Activated naive CD4-positive, alpha-beta T cell treated with anti-CD3 and anti-CD28 coated beads for 36 hours (primary cell): Measurements from ENCODE around the gene TRAF2. TPM values are rescaled to one million over a fixed set of nuclear protein-coding genes. Genes with fewer than 3 reads are reported as not detected.

Source experiments
- CTCF ChIA-PET: fragments of 350-600 bp; sonication (Branson Sonifier 250); formaldehyde crosslinking; loops from one replicate; lab custom pipeline; 2021; ENCODE audit warnings: antibody characterized with exemption; lab: Charles Lee
- DNase-seq: peaks from one replicate; pipeline ENCODE4 v3.0.0-alpha.2; 2020
- H3K27ac Mint-ChIP-seq: one replicate; pipeline ENCODE4 v1.8.0; 2021; ENCODE audit warnings: mild to moderate bottlenecking, mixed read lengths
- H3K27me3 Mint-ChIP-seq: one replicate; pipeline ENCODE4 v1.8.0; 2021; ENCODE audit warnings: low read depth, mixed read lengths
- H3K36me3 Mint-ChIP-seq: one replicate; pipeline ENCODE4 v1.8.0; 2021; ENCODE audit warnings: low read depth, mixed read lengths
- H3K4me1 Mint-ChIP-seq: one replicate; pipeline ENCODE4 v1.8.0; 2021; ENCODE audit warnings: low read depth, mixed read lengths
- H3K4me3 Mint-ChIP-seq: one replicate; pipeline ENCODE4 v1.8.0; 2021; ENCODE audit warnings: mild to moderate bottlenecking, moderate library complexity, mixed read lengths
- H3K9me3 Mint-ChIP-seq: one replicate; pipeline ENCODE4 v1.8.0; 2021; ENCODE audit warnings: mixed read lengths
- intact Hi-C: fragments of 100-400 bp; cut with micrococcal nuclease; formaldehyde crosslinking; loops from one replicate; pipeline ENCODE4 v1.15.1; 2023
- total RNA-seq, 2 experiments: library from RNA; stranded (reverse); gene quantifications; one replicate each; pipeline ENCODE4 v1.2.3, GENCODE V29; 2021

Gene TRAF2
- total RNA-seq, 2 experiments from 2014 or later, result 39.7 to 41.8 TPM

GRCh38 chr9:136947955-136948510, 61.7 kb downstream of the TRAF2 start:
- no peaks in the 10 kb centered on the region for H3K9me3 Mint-ChIP-seq
- intact Hi-C loops, result loop anchor here (1.0 kb wide), 1 partner anchor 87 kb away; no protein-coding TSS in a partner anchor
- no peak overlapping the region for H3K27ac Mint-ChIP-seq
- peak; percentile 42 for DNase-seq
- H3K27me3 Mint-ChIP-seq, result no peaks in the 10 kb centered on the region
- no peak overlapping the region for H3K4me3 Mint-ChIP-seq
- CTCF ChIA-PET, result interaction anchor here (0.7 to 2.7 kb wide), 14 partner anchors 11 to 294 kb away, joined by 3 to 30 read pairs (median 3); partner anchors contain the start of genes AJM1, MAN1B1 and SAPCD2
- no peaks in the 10 kb centered on the region for H3K36me3 Mint-ChIP-seq
- H3K4me1 Mint-ChIP-seq, result peaks cover 7% of the 10 kb centered on the region

- CTCF ChIA-PET, result interaction anchor here (2.7 kb wide), 1 partner anchor 86 kb away, joined by 30 read pairs; no protein-coding TSS in a partner anchor
- intact Hi-C loops, result no loop called here
- Mint-ChIP-seq H3K27me3 (no peaks in the 10 kb centered on the region), H3K27ac (peak overlapping the region; percentile 71), H3K36me3 (no peaks in the 10 kb centered on the region), H3K4me1 (peaks cover 4% of the 10 kb centered on the region), H3K4me3 (peak overlapping the region; percentile 80), H3K9me3 (no peaks in the 10 kb centered on the region)
- DNase-seq, result no peak
Observed at GRCh38 chr9:136949239-136949816, 63.0 kb downstream of the TRAF2 start.

- H3K36me3 Mint-ChIP-seq, result no peaks in the 10 kb centered on the region
- DNase-seq, result peak; percentile 98
- no peaks in the 10 kb centered on the region for H3K9me3 Mint-ChIP-seq
- peaks cover under 1% of the 10 kb centered on the region for H3K4me1 Mint-ChIP-seq
- intact Hi-C loops, result loop anchor here (1.0 kb wide), 1 partner anchor 42 kb away; the partner anchor contains the start of gene PAXX
- CTCF ChIA-PET, result interaction anchor here (0.7 kb wide), 1 partner anchor 172 kb away, joined by 3 read pairs; no protein-coding TSS in a partner anchor
- no peaks in the 10 kb centered on the region for H3K27me3 Mint-ChIP-seq
- peak overlapping the region; percentile 72 for H3K27ac Mint-ChIP-seq
- peak overlapping the region; percentile 82 for H3K4me3 Mint-ChIP-seq
Observed at GRCh38 chr9:136949817-136950655, 63.7 kb downstream of the TRAF2 start.

DNA sequence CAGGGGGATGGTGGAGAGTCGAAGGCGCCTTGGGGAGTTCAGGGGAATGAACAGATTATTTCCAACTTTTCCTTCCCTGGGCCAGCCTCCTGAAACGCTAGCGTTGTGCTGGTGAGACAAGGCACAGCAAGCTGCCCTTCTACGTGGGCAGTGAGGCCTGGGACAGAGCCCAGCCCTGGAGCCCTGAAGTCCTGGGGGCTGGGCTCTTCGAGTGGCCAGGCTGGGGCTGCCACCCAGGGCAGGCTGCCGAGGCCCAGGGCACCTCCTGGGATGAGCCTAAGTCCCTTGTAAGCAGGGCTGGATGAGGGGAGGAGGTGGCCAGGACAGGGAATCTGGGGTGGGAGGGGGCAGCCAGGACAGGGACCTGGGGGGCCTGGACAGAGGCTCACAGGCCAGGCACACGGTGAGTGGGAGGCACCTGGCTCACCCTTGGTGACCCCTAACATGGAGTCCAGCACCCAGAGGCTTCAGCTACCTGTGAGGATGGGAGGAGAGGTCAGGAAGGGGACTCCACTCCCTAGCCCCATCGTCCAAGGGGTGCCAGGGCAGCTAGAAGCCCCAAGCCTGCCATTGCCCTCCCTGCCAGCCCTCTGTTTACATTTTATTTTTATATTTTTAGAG, 64.5 kb downstream of the TRAF2 start:
- H3K27ac Mint-ChIP-seq, result peak overlapping the region; percentile 59
- no peak for DNase-seq
- H3K9me3 Mint-ChIP-seq, result no peaks in the 10 kb centered on the region

DNA sequence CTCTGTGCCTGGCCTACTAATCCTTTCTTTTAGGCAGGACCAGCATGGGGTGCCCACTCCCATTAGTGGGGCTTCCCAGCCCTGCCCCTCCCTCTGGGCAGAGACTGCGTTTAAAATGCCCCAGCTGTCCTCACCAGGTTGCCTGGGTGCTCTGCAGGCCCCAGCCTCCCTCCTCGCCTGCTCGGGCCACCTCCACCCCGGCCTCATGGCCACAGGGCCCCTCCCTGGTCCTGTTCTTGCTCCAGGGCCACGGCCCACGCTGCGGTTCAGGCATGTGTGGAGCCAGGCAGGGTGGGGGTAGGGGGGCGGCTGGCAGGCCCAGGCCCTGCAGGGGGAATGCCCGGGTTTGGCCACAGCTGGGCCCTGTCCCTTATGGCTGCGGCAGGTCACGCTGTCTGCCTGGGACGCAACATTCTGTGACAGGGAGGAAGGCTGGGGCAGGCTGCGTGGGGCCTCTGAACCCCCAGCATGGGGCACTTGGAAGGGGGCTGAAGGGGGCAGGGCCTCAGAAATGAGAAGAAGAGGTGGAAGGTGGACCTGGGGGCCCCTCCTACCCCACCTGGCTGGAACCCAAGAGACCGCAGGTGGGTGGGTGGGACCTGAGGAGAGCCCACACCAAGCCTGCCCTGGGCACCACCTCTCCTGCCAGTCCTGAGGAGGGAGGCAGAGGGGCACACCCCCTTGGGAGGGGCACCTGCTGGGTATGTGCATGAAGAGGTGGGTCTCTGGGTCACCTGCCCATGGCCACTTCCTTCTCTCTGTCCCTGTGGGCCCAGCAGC, 65.4 kb downstream of the TRAF2 start, which contains the start of gene LCN12:
Gene LCN12, plus strand, starts transcription at position 733 of the 780 bp plus-strand sequence. CDS start 55 bp downstream, outside the sequence.
- Mint-ChIP-seq H3K4me1 (no peaks in the 10 kb centered on the region), H3K27ac (no peak within 1 kb of the TSS), H3K9me3 (peaks cover 1% of the 10 kb centered on the region), H3K36me3 (no peaks in the 10 kb centered on the region), H3K27me3 (no peaks in the 10 kb centered on the region), H3K4me3 (no peak within 1 kb of the TSS)
- intact Hi-C loops, result no loop called here
- CTCF ChIA-PET, result interaction anchor here (0.9 kb wide), 1 partner anchor 20 kb away, joined by 3 read pairs; no protein-coding TSS in a partner anchor
- no peak for DNase-seq

More for the DNA sequence above, 64.5 kb downstream of the TRAF2 start:
- intact Hi-C loops, result loop anchor here (1.0 kb wide), 1 partner anchor 42 kb away; the partner anchor contains the start of gene PAXX
- H3K4me3 Mint-ChIP-seq, result peak overlapping the region; percentile 82
- no peaks in the 10 kb centered on the region for H3K27me3 Mint-ChIP-seq
- no peaks in the 10 kb centered on the region for H3K4me1 Mint-ChIP-seq
- no peaks in the 10 kb centered on the region for H3K36me3 Mint-ChIP-seq
- CTCF ChIA-PET, result interaction anchor here (0.7 to 0.9 kb wide), 2 partner anchors 21 to 173 kb away, joined by 3 read pairs; no protein-coding TSS in a partner anchor

GRCh38 chr9:136952321-136952850, 66.1 kb downstream of the TRAF2 start:
- H3K27me3 Mint-ChIP-seq, result no peaks in the 10 kb centered on the region
- H3K9me3 Mint-ChIP-seq, result peaks cover 2% of the 10 kb centered on the region
- DNase-seq, result no peak
- H3K36me3 Mint-ChIP-seq, result no peaks in the 10 kb centered on the region
- intact Hi-C loops, result no loop called here
- no peak overlapping the region for H3K4me3 Mint-ChIP-seq
- H3K4me1 Mint-ChIP-seq, result no peaks in the 10 kb centered on the region
- H3K27ac Mint-ChIP-seq, result no peak overlapping the region
- CTCF ChIA-PET, result no interaction called here

DNA sequence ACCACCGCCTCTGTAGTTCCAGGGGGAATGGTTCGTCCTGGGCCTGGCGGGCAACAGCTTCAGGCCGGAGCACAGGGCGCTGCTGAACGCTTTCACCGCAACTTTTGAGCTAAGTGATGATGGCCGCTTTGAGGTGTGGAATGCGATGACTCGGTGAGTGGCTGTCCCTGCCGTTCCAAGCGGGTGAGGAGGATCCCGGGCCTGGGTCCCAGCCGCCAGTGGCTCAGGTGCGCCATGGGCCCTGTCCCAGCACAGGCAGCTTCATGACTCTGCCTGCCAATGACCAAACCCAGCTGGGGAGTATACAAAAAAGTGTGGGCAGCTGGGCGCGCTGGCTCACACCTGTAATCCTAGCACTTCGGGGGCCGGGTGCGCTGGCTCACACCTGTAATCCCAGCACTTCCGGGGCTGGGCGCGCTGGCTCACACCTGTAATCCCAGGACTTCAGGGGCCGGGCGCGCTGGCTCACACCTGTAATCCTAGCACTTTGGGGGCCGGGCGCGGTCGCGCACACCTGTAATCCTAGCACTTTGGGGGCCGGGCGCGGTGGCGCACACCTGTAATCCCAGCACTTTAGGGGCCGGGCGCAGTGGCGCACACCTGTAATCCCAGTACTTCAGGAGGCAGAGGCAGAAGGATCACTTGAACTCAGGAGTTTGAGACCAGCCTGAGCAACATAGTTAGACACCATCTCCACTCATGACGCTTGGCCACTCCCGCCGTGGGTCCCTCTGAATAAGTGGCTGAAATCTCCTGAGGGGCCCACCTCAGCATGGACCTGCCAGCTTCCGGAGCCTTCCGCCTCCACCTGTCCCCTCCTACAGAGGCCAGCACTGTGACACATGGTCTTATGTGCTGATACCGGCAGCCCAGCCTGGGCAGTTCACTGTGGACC, 66.8 kb downstream of the TRAF2 start:
- intact Hi-C loops, result no loop called here
- Mint-ChIP-seq H3K27ac (no peak overlapping the region), H3K4me3 (no peak overlapping the region), H3K36me3 (no peaks in the 10 kb centered on the region), H3K4me1 (no peaks in the 10 kb centered on the region), H3K27me3 (no peaks in the 10 kb centered on the region), H3K9me3 (peaks cover 2% of the 10 kb centered on the region)
- DNase-seq, result no peak
- CTCF ChIA-PET, result no interaction called here

DNA sequence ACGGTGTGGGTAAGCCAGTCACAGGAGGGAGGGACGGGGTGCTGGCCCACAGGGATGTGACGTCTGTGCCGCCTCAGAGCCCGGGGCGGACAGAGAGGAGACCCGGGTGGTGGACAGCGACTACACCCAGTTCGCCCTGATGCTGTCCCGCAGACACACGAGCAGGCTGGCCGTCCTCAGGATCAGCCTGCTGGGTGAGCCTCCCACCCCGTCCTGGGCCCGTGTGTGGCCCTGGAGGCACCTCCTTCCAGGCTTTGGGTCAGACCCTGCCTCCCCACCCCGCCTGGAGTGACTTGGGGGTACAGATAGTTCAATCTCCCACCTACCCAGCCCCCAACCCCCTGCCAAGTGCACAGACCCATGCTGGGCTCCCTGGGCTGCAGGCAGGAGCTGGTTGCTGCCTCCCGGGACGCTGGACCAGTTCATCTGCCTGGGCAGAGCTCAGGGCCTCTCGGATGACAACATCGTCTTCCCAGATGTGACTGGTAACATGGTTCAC, 67.5 kb downstream of the TRAF2 start:
- CTCF ChIA-PET, result no interaction called here
- H3K9me3 Mint-ChIP-seq, result peaks cover 2% of the 10 kb centered on the region
- intact Hi-C loops, result no loop called here

GRCh38 chr9:136954270-136955083, 68.2 kb downstream of the TRAF2 start:
- DNase-seq, result no peak
- Mint-ChIP-seq H3K4me1 (no peaks in the 10 kb centered on the region), H3K27me3 (no peaks in the 10 kb centered on the region), H3K4me3 (no peak overlapping the region), H3K36me3 (no peaks in the 10 kb centered on the region), H3K9me3 (peaks cover 2% of the 10 kb centered on the region), H3K27ac (no peak overlapping the region)
- CTCF ChIA-PET, result no interaction called here
- intact Hi-C loops, result no loop called here

More for the DNA sequence above, 67.5 kb downstream of the TRAF2 start:
- no peak for DNase-seq
- H3K27me3 Mint-ChIP-seq, result no peaks in the 10 kb centered on the region
- no peak overlapping the region for H3K27ac Mint-ChIP-seq
- no peaks in the 10 kb centered on the region for H3K36me3 Mint-ChIP-seq
- H3K4me3 Mint-ChIP-seq, result no peak overlapping the region
- no peaks in the 10 kb centered on the region for H3K4me1 Mint-ChIP-seq
